Liver (tissue), 9 donors: ENCODE measurements around the gene SERPINB1. TPM values are rescaled to one million over a fixed set of nuclear protein-coding genes. Genes with fewer than 3 reads are reported as not detected.

Experiments
- DNase-seq: peaks from one replicate; pipeline ENCODE4 v3.0.0-alpha.2; 2017; ENCODE audit warnings: low spot score
- H3K27ac ChIP-seq, 2 donors: one replicate each; pipeline ENCODE4 v1.7.0; 2013; ENCODE audit warnings: inconsistent platforms in 2 of 2, low read length in 2 of 2, control low read depth in 1 of 2, low read depth in 1 of 2, mild to moderate bottlenecking in 1 of 2
- H3K27me3 ChIP-seq, 4 donors: one replicate each; pipeline versions ENCODE4 v1.6.1 to v1.7.0; 2013; ENCODE audit warnings: low read length in 3 of 4, inconsistent platforms in 1 of 4, mild to moderate bottlenecking in 1 of 4, moderate library complexity in 1 of 4; ENCODE audit not compliant: control insufficient read depth in 4 of 4, insufficient read depth in 4 of 4
- H3K36me3 ChIP-seq, 4 donors: one replicate each; pipeline versions ENCODE4 v1.6.1 to v1.7.0; 2013; ENCODE audit warnings: low read length in 3 of 4, mild to moderate bottlenecking in 3 of 4, low read depth in 1 of 4, moderate library complexity in 1 of 4; ENCODE audit not compliant: control insufficient read depth in 4 of 4, insufficient read depth in 3 of 4
- H3K4me1 ChIP-seq, 4 donors: one replicate each; pipeline versions ENCODE4 v1.6.1 to v1.7.0; 2013; ENCODE audit warnings: low read length in 3 of 4, mild to moderate bottlenecking in 3 of 4, moderate library complexity in 1 of 4; ENCODE audit not compliant: control insufficient read depth in 4 of 4, insufficient read depth in 4 of 4
- H3K4me3 ChIP-seq, 3 donors: one replicate each; pipeline versions ENCODE4 v1.6.1 to v1.7.0; 2013; ENCODE audit warnings: low read length in 3 of 3, control low read depth in 1 of 3, low read depth in 1 of 3, mild to moderate bottlenecking in 1 of 3
- H3K9ac ChIP-seq, 2 donors: one replicate each; pipeline ENCODE4 v1.7.0; 2013; ENCODE audit warnings: low read length in 2 of 2, mild to moderate bottlenecking in 2 of 2, moderate library complexity in 2 of 2, control low read depth in 1 of 2, low read depth in 1 of 2
- H3K9me3 ChIP-seq, 4 donors: one replicate each; pipeline versions ENCODE4 v1.6.1 to v1.7.0; 2013; ENCODE audit warnings: low read length in 3 of 4; ENCODE audit not compliant: control insufficient read depth in 4 of 4
- EGR1 ChIP-seq, 2 donors: IDR thresholded peaks; 2 replicates each; pipeline ENCODE4 v1.6.1; 2016 to 2018; ENCODE audit warnings: antibody characterized with exemption in 2 of 2, low read depth in 2 of 2
- FOXA2 ChIP-seq: IDR thresholded peaks from 2 replicates; pipeline ENCODE4 v1.6.1; 2016; ENCODE audit warnings: antibody characterized with exemption
- GABPA ChIP-seq, 2 donors: IDR thresholded peaks in 1 of 2; conservative IDR thresholded peaks in 1 of 2; 2 replicates each; pipeline ENCODE4 v1.6.1; 2016; ENCODE audit warnings: antibody characterized with exemption in 2 of 2, mild to moderate bottlenecking in 1 of 2, moderate library complexity in 1 of 2
- HNF4A ChIP-seq, 2 donors: conservative IDR thresholded peaks; 2 replicates each; pipeline ENCODE4 v1.6.1; 2016; ENCODE audit warnings: antibody characterized with exemption in 2 of 2, mild to moderate bottlenecking in 2 of 2
- HNF4G ChIP-seq: IDR thresholded peaks from 2 replicates; pipeline ENCODE4 v1.6.1; 2016; ENCODE audit warnings: antibody characterized with exemption
- RAD21 ChIP-seq, 2 donors: IDR thresholded peaks; 2 replicates each; pipeline ENCODE4 v1.6.1; 2016; ENCODE audit warnings: antibody characterized with exemption in 2 of 2, mild to moderate bottlenecking in 2 of 2
- RXRA ChIP-seq, 2 donors: IDR thresholded peaks; 2 replicates each; pipeline ENCODE4 v1.6.1; 2017 to 2018; ENCODE audit warnings: antibody characterized with exemption in 2 of 2, mild to moderate bottlenecking in 1 of 2
- SP1 ChIP-seq: IDR thresholded peaks from 2 replicates; pipeline ENCODE4 v1.6.1; 2018; ENCODE audit warnings: antibody characterized with exemption, mild to moderate bottlenecking
- TAF1 ChIP-seq: conservative IDR thresholded peaks from 2 replicates; pipeline ENCODE4 v1.6.1; 2016; ENCODE audit warnings: antibody characterized with exemption, mild to moderate bottlenecking
- YY1 ChIP-seq: IDR thresholded peaks from 2 replicates; pipeline ENCODE4 v1.6.1; 2016; ENCODE audit warnings: antibody characterized with exemption, mild to moderate bottlenecking
- WGBS: extraction: QIAGEN DNeasy Blood & Tissue Kit; methylation state at CpG from one replicate; pipeline ENCODE4 v1.1.7; 2013; 5-methylcytosine and 5-hydroxymethylcytosine counted together
- polyA plus RNA-seq, 2 donors: library from polyadenylated mRNA; stranded (reverse) in 1 of 2; unstranded in 1 of 2; fragments of 200-250 nt in 1 of 2; fragments of >200 nt in 1 of 2; fragmentation: Nextera tagmentation in 1 of 2; extraction: Ambion mirVana in 1 of 2; gene quantifications; one replicate each; pipeline versions ENCODE4 v1.2.1 to v1.2.3, GENCODE V29; 2013 to 2015
- total RNA-seq, 2 donors: library from RNA; depleted of rRNA; stranded (reverse); fragments of >200 nt; gene quantifications; one replicate each; pipeline ENCODE4 v1.2.3, GENCODE V29; 2014
- TF ChIP-seq, protein P1 (sequence below): IDR thresholded peaks from 2 replicates; pipeline ENCODE4 v1.6.1; 2016; ENCODE audit warnings: antibody characterized with exemption
- TF ChIP-seq, protein P2 (sequence below): fragments of 150-350 bp; IDR thresholded peaks from 2 replicates; pipeline ENCODE4 v1.5.1; 2017; ENCODE audit warnings: improper control_type of control experiment, low read depth, low read length; ENCODE audit not compliant: missing input control
- TF ChIP-seq, protein P3 (sequence below): IDR thresholded peaks from 2 replicates; pipeline ENCODE4 v1.6.1; 2016; ENCODE audit warnings: antibody characterized with exemption
- TF ChIP-seq, protein P4 (sequence below): IDR thresholded peaks from 2 replicates; pipeline ENCODE4 v1.6.1; 2016; ENCODE audit warnings: antibody characterized with exemption, mild to moderate bottlenecking
- donor health status: healthy.
- donor health status: healthy.
- donor health status: healthy.
- donor health status: healthy.
- donor health status: healthy.

SERPINB1 gene
- total and polyA plus RNA-seq, 4 donors: 12.5 to 34.3 (median 18.6) TPM

DNA sequence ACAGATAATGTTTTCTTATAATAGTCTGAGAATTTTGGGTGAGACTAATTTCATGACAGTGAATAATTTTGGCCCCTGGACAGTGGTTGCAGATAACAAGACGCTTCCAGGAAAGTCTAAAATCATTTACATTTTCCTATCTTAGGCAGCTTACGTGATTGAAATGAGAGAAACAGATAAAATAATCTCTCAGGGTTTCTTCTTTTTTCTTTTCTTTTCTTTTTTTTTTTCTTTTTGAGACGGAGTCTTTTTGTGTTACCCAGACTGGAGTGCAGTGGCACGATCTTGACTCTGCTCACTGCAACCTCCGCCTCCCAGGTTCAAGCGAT, 4.2 kb upstream of the SERPINB1 start:
- TF ChIP-seq, protein P1, sequence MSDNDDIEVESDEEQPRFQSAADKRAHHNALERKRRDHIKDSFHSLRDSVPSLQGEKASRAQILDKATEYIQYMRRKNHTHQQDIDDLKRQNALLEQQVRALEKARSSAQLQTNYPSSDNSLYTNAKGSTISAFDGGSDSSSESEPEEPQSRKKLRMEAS: no peak
- TF ChIP-seq, protein P2, sequence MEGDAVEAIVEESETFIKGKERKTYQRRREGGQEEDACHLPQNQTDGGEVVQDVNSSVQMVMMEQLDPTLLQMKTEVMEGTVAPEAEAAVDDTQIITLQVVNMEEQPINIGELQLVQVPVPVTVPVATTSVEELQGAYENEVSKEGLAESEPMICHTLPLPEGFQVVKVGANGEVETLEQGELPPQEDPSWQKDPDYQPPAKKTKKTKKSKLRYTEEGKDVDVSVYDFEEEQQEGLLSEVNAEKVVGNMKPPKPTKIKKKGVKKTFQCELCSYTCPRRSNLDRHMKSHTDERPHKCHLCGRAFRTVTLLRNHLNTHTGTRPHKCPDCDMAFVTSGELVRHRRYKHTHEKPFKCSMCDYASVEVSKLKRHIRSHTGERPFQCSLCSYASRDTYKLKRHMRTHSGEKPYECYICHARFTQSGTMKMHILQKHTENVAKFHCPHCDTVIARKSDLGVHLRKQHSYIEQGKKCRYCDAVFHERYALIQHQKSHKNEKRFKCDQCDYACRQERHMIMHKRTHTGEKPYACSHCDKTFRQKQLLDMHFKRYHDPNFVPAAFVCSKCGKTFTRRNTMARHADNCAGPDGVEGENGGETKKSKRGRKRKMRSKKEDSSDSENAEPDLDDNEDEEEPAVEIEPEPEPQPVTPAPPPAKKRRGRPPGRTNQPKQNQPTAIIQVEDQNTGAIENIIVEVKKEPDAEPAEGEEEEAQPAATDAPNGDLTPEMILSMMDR: no peak
- TF ChIP-seq RAD21 (IDR thresholded peaks at IDR 0.05) (no peak), EGR1 (IDR thresholded peaks at IDR 0.05; ENCODE audit: low read depth in 2 of 2) (no peak), FOXA2 (no peak), YY1 (no peak)
- H3K4me1 ChIP-seq: peaks cover under 1 to 10% (median 2%) of the 10 kb centered on the region in 4 donors
- 65% methylated on average over 6 of the region's 6 CpGs for WGBS
- H3K27ac ChIP-seq: no peak overlapping the region
- H3K9me3 ChIP-seq: no peaks in the 10 kb centered on the region
- H3K36me3 ChIP-seq: no peaks in the 10 kb centered on the region
- H3K4me3 ChIP-seq: no peak overlapping the region
- H3K27me3 ChIP-seq: no peaks in the 10 kb centered on the region
- DNase-seq: no peak
- no peak overlapping the region for H3K9ac ChIP-seq

DNA sequence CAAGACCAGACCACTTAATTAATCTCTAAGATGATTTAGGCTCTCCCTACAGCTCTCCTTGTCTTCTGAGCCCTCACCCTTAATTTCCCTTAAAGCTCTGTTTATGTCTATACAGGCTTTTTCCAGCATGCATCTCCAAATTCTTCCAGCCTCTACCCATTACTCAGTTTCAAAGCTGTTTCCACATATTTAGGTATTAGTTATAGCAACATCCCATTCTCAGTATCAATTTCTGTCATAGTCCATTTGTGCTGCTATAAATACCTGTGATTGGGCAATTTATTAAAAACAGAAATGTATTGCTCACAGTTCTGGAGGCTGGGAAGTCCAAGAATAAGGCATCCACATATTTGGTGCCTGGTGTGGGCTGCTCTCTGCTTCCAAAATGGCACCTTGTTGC, 2.3 kb upstream of the SERPINB1 start:
- no peak for DNase-seq
- Histone ChIP-seq H3K27me3 (no peaks in the 10 kb centered on the region), H3K4me3 (no peak overlapping the region), H3K9ac (no peak overlapping the region), H3K36me3 (peaks cover 0 to 2% (median 0%) of the 10 kb centered on the region in 4 donors), H3K4me1 (peaks cover 5 to 23% (median 14%) of the 10 kb centered on the region in 4 donors), H3K27ac (no peak overlapping the region), H3K9me3 (no peaks in the 10 kb centered on the region)
- TF ChIP-seq HNF4G (no peak), HNF4A (conservative IDR thresholded peaks at IDR 0.05) (no peak), GABPA (IDR thresholded peaks at IDR 0.05 in 1 of 2, conservative IDR thresholded peaks at IDR 0.05 in 1 of 2) (no peak), EGR1 (IDR thresholded peaks at IDR 0.05; ENCODE audit: low read depth in 2 of 2) (no peak), RAD21 (IDR thresholded peaks at IDR 0.05) (no peak), RXRA (IDR thresholded peaks at IDR 0.05) (no peak), SP1 (no peak), TAF1 (no peak), FOXA2 (no peak)
- TF ChIP-seq, protein P3, sequence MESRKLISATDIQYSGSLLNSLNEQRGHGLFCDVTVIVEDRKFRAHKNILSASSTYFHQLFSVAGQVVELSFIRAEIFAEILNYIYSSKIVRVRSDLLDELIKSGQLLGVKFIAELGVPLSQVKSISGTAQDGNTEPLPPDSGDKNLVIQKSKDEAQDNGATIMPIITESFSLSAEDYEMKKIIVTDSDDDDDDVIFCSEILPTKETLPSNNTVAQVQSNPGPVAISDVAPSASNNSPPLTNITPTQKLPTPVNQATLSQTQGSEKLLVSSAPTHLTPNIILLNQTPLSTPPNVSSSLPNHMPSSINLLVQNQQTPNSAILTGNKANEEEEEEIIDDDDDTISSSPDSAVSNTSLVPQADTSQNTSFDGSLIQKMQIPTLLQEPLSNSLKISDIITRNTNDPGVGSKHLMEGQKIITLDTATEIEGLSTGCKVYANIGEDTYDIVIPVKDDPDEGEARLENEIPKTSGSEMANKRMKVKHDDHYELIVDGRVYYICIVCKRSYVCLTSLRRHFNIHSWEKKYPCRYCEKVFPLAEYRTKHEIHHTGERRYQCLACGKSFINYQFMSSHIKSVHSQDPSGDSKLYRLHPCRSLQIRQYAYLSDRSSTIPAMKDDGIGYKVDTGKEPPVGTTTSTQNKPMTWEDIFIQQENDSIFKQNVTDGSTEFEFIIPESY: no peak
- TF ChIP-seq, protein P2: no peak
- TF ChIP-seq, protein P4, sequence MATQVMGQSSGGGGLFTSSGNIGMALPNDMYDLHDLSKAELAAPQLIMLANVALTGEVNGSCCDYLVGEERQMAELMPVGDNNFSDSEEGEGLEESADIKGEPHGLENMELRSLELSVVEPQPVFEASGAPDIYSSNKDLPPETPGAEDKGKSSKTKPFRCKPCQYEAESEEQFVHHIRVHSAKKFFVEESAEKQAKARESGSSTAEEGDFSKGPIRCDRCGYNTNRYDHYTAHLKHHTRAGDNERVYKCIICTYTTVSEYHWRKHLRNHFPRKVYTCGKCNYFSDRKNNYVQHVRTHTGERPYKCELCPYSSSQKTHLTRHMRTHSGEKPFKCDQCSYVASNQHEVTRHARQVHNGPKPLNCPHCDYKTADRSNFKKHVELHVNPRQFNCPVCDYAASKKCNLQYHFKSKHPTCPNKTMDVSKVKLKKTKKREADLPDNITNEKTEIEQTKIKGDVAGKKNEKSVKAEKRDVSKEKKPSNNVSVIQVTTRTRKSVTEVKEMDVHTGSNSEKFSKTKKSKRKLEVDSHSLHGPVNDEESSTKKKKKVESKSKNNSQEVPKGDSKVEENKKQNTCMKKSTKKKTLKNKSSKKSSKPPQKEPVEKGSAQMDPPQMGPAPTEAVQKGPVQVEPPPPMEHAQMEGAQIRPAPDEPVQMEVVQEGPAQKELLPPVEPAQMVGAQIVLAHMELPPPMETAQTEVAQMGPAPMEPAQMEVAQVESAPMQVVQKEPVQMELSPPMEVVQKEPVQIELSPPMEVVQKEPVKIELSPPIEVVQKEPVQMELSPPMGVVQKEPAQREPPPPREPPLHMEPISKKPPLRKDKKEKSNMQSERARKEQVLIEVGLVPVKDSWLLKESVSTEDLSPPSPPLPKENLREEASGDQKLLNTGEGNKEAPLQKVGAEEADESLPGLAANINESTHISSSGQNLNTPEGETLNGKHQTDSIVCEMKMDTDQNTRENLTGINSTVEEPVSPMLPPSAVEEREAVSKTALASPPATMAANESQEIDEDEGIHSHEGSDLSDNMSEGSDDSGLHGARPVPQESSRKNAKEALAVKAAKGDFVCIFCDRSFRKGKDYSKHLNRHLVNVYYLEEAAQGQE: no peak
